BE2C (cell line): ENCODE measurements around the gene SRSF12.

ENCODE experiments used
- DNase-seq: peaks from one replicate; pipeline ENCODE4 v3.0.0-alpha.2; 2020
- H3K27me3 ChIP-seq: fragments of 250-450 bp; sonication (Bioruptor Pico); 2 replicates; pipeline ENCODE4 v1.5.1; 2020; ENCODE audit warnings: mild to moderate bottlenecking
- H3K36me3 ChIP-seq: fragments of 250-450 bp; sonication (Bioruptor Pico); 2 replicates; pipeline ENCODE4 v1.5.1; 2020; ENCODE audit warnings: mild to moderate bottlenecking
- H3K4me1 ChIP-seq: fragments of 250-450 bp; sonication (Bioruptor Pico); 2 replicates; pipeline ENCODE4 v1.5.1; 2020
- H3K4me3 ChIP-seq: 2 replicates; pipeline ENCODE4 v1.5.1; 2011; ENCODE audit warnings: low read depth, low read length
- H3K9me3 ChIP-seq: fragments of 250-450 bp; sonication (Bioruptor Pico); 2 replicates; pipeline ENCODE4 v1.5.1; 2020
- TF ChIP-seq, protein P1 (sequence below): IDR thresholded peaks from 2 replicates; pipeline ENCODE4 v1.5.1; 2012; ENCODE audit warnings: mild to moderate bottlenecking, low read depth, low read length

The SRSF12 gene

DNA sequence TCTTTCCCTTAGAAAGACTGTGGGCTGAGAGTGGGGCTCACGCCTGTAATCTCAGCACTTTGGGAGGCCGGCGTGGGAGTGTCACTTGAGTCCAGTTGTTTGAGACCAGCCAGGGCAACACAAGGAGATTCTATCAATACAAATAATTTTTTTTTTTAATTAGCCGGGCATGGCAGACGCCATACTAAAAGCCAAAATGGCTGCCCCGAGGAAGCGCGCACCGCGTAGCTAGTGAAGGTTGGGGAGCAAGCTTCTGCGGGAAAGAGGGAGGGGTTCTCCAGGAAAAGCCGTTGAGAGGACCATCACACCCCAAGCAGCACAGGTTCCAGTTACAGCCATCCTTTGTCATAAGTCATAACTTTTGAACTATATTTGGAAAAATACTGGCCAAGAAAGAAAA lies 58.6 kb downstream of the SRSF12 start:
- Histone ChIP-seq H3K4me1 (no peaks in the 10 kb centered on the region), H3K27me3 (no peaks in the 10 kb centered on the region), H3K9me3 (no peaks in the 10 kb centered on the region), H3K36me3 (no peaks in the 10 kb centered on the region), H3K4me3 (no peak overlapping the region)
- DNase-seq, result no peak
- TF ChIP-seq, protein P1, sequence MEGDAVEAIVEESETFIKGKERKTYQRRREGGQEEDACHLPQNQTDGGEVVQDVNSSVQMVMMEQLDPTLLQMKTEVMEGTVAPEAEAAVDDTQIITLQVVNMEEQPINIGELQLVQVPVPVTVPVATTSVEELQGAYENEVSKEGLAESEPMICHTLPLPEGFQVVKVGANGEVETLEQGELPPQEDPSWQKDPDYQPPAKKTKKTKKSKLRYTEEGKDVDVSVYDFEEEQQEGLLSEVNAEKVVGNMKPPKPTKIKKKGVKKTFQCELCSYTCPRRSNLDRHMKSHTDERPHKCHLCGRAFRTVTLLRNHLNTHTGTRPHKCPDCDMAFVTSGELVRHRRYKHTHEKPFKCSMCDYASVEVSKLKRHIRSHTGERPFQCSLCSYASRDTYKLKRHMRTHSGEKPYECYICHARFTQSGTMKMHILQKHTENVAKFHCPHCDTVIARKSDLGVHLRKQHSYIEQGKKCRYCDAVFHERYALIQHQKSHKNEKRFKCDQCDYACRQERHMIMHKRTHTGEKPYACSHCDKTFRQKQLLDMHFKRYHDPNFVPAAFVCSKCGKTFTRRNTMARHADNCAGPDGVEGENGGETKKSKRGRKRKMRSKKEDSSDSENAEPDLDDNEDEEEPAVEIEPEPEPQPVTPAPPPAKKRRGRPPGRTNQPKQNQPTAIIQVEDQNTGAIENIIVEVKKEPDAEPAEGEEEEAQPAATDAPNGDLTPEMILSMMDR, result no peak

DNA sequence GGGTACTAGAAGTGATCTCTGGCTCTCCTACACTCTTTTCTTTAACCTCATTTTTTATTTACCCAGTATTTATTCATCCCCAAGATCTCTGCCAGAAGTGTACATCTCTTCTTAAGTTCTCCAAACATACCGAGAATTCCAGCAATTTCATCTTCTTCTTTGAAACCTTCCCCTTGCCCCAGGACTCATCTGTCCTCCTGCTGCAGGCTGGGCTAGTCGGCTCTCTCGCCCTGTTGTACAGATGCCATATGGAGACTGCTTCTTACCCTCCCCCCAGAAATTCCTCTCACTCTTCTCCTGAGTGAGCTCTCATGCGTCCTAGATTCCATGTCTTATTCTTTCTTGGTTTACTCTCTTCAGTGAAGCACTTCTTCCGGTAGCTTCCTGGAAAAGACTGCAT lies 59.2 kb downstream of the SRSF12 start:
- TF ChIP-seq, protein P1, result no peak

DNA sequence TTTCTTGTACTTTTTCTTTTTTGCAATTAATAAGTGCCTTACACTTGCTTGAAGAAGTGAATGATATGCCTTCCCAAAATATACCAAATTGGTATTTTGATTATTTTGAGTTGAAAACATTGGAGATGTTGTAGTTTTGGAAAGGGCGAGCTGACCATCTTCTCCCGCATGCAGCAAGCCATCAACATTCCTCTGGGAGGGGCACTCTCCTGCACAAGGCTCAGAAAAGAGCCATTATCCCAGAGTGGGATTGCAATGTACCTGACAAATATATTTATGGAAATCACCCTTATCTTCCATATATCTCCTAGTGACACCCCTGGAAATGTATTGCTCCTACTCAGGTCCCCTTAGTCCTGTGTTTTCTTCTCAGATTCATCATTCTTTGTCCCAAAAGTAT lies 60.1 kb downstream of the SRSF12 start:
- Histone ChIP-seq H3K4me1 (no peaks in the 10 kb centered on the region), H3K36me3 (no peaks in the 10 kb centered on the region), H3K27me3 (no peaks in the 10 kb centered on the region), H3K9me3 (no peaks in the 10 kb centered on the region), H3K4me3 (no peak overlapping the region)
- no peak for DNase-seq
- TF ChIP-seq, protein P1, result no peak

More for the DNA sequence above, 59.2 kb downstream of the SRSF12 start:
- no peaks in the 10 kb centered on the region for H3K27me3 ChIP-seq
- H3K4me3 ChIP-seq, result no peak overlapping the region
- DNase-seq, result no peak
- H3K9me3 ChIP-seq, result no peaks in the 10 kb centered on the region
- no peaks in the 10 kb centered on the region for H3K4me1 ChIP-seq
- H3K36me3 ChIP-seq, result no peaks in the 10 kb centered on the region

DNA sequence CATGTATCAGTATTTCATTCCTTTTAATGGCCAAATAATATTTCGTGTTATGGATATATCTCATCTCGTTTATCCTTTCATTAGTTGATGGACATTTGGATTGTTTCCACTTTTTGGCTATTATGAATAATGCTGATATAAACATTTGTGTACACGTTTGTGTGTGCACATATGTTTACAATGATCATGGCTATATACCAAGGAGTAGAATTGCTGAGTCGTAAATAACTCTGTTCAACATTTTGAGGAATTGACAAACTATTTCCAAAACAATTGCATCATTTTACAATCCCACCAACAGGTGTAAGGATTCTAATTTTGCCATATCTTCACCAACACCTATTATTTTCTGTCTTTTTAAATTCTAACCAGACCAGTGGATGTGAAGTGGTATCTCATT lies 63.7 kb downstream of the SRSF12 start:
- H3K36me3 ChIP-seq, result no peaks in the 10 kb centered on the region
- TF ChIP-seq, protein P1, result no peak

DNA sequence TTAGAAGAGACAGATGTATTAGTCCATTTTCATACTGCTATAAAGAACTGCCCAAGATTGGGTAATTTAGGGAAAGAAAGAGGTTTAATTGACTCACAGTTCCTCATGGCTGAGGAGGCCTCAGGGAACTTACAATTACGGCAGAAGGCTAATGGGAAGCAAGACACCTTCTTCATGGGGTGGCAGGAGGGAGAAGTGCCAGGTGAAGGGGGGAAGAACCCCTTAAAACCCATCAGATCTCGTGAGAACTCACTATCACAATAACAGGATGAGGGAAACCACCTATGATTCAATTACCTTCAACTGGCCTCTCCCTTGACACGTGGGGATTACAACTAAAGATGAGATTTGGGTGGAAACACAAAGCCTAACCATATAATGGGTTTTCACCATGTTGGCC lies 66.2 kb downstream of the SRSF12 start:
- Histone ChIP-seq H3K4me1 (no peaks in the 10 kb centered on the region), H3K27me3 (no peaks in the 10 kb centered on the region), H3K36me3 (no peaks in the 10 kb centered on the region), H3K4me3 (no peak overlapping the region), H3K9me3 (no peaks in the 10 kb centered on the region)
- no peak for DNase-seq
- TF ChIP-seq, protein P1, result no peak

More for the DNA sequence above, 63.7 kb downstream of the SRSF12 start:
- Histone ChIP-seq H3K27me3 (no peaks in the 10 kb centered on the region), H3K4me3 (no peak overlapping the region), H3K9me3 (no peaks in the 10 kb centered on the region), H3K4me1 (no peaks in the 10 kb centered on the region)
- DNase-seq, result no peak

DNA sequence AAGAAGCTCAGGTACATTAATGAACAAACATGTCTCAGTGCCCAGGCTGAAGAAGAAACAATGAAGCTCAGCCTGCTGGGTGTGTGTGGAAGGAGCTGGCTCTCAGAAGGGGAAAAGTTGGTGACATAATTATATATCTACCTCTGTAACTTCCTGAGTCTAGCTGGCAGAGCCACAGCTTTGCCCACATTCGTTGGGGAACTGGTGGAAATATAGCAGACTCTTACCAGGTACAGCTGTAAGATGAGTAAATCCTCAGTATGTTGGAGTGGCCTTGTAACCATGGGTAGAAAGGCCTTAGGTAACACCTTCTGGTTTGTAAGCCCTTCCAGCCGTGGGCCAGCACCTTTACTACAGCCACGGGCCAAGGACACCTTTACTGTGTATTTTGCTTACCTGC lies 67.2 kb downstream of the SRSF12 start:
- DNase-seq, result no peak
- Histone ChIP-seq H3K27me3 (no peaks in the 10 kb centered on the region), H3K36me3 (no peaks in the 10 kb centered on the region), H3K4me1 (no peaks in the 10 kb centered on the region), H3K4me3 (no peak overlapping the region), H3K9me3 (no peaks in the 10 kb centered on the region)
- TF ChIP-seq, protein P1, result no peak
